SK-N-SH (cell line): ENCODE data around the gene CISD2. TPM values are rescaled to one million over a fixed set of nuclear protein-coding genes. Genes with fewer than 3 reads are reported as not detected.
"Not testable (repeated sequence)": the region's sequence is repeated elsewhere in the genome, so short reads cannot be mapped to it uniquely, and the experiment has no call there.

Experiments used
- CTCF ChIA-PET: fragments of 300-600, 350-600 bp; formaldehyde crosslinking; extraction: SDS; loops from one replicate; lab custom pipeline; 2021; lab: Yijun Ruan, JAX
- POLR2A ChIA-PET: fragments of 350-600 bp; sonication (Branson Sonifier 250); formaldehyde crosslinking; extraction: SDS; loops from one replicate; lab custom pipeline; 2020; ENCODE audit warnings: antibody characterized with exemption, inconsistent platforms; lab: Yijun Ruan, JAX
- DNase-seq: peaks from one replicate; pipeline ENCODE4 v3.0.0; 2012
- H2AFZ ChIP-seq: fragments of 200-600 bp; sonication (generic); 2 replicates; pipeline ENCODE4 v1.8.1; 2016; ENCODE audit warnings: antibody characterized with exemption, mild to moderate bottlenecking, low read depth
- H3F3A ChIP-seq: fragments of 200-600 bp; sonication (generic); replicated peaks from 2 replicates; pipeline ENCODE3; 2016; ENCODE audit warnings: antibody characterized with exemption, mild to moderate bottlenecking; ENCODE audit not compliant: insufficient read depth
- H3K27ac ChIP-seq, 2 experiments: fragments of 200-500 bp in 1 of 2; fragments of 200-600 bp in 1 of 2; sonication (Bioruptor generic) in 1 of 2; sonication (generic), shearing (Covaris generic) in 1 of 2; 2 replicates each; pipeline versions ENCODE4 v1.5.1 to v1.6.1; 2014 to 2016; ENCODE audit warnings: low read depth in 2 of 2, inconsistent platforms in 1 of 2, low read length in 1 of 2, mild to moderate bottlenecking in 1 of 2, mixed read lengths in 1 of 2
- H3K27me3 ChIP-seq: fragments of 200-600 bp; sonication (generic), shearing (Covaris generic); 2 replicates; pipeline ENCODE4 v1.6.1; 2016; ENCODE audit warnings: mixed run types; ENCODE audit not compliant: insufficient read depth
- H3K36me3 ChIP-seq, 2 experiments: fragments of 200-500 bp in 1 of 2; fragments of 200-600 bp in 1 of 2; sonication (Bioruptor generic) in 1 of 2; sonication (generic) in 1 of 2; replicated peaks in 1 of 2; 2 replicates each; pipeline versions ENCODE3 to v1.5.1; 2014 to 2016; ENCODE audit warnings: low read length in 1 of 2, mild to moderate bottlenecking in 1 of 2; ENCODE audit not compliant: insufficient read depth in 2 of 2, control insufficient read depth in 1 of 2
- H3K4me1 ChIP-seq, 2 experiments: fragments of 200-500 bp in 1 of 2; fragments of 200-600 bp in 1 of 2; sonication (Bioruptor generic) in 1 of 2; sonication (generic), shearing (Covaris generic) in 1 of 2; 2 replicates each; pipeline versions ENCODE4 v1.5.1 to v1.6.1; 2014 to 2016; ENCODE audit warnings: low read depth in 1 of 2, low read length in 1 of 2, mixed run types in 1 of 2; ENCODE audit not compliant: insufficient read depth in 2 of 2, control insufficient read depth in 1 of 2
- H3K4me2 ChIP-seq: fragments of 200-600 bp; sonication (generic), shearing (Covaris generic); 2 replicates; pipeline ENCODE4 v1.6.1; 2017; ENCODE audit warnings: mixed run types
- H3K4me3 ChIP-seq, 2 experiments: fragments of 200-500 bp in 1 of 2; fragments of 200-600 bp in 1 of 2; sonication (Bioruptor generic) in 1 of 2; sonication (generic), shearing (Covaris generic) in 1 of 2; 2 replicates each; pipeline versions ENCODE4 v1.5.1 to v1.8.1; 2014 to 2016; ENCODE audit warnings: low read depth in 2 of 2, inconsistent platforms in 1 of 2, low read length in 1 of 2, mild to moderate bottlenecking in 1 of 2, mixed read lengths in 1 of 2, moderate library complexity in 1 of 2
- H3K79me2 ChIP-seq: fragments of 200-600 bp; sonication (generic); 2 replicates; pipeline ENCODE4 v1.8.1; 2017; ENCODE audit warnings: mild to moderate bottlenecking; ENCODE audit not compliant: insufficient read depth
- H3K9ac ChIP-seq: fragments of 200-600 bp; sonication (generic); 2 replicates; pipeline ENCODE4 v1.6.1; 2017; ENCODE audit warnings: mixed run types
- H3K9me2 ChIP-seq: fragments of 200-600 bp; sonication (generic); 2 replicates; pipeline ENCODE4 v1.6.1; 2017; ENCODE audit warnings: mixed run types
- H3K9me3 ChIP-seq: fragments of 200-600 bp; sonication (generic); 2 replicates; pipeline ENCODE4 v1.6.1; 2017; ENCODE audit warnings: mixed run types, mild to moderate bottlenecking, moderate library complexity
- H4K20me1 ChIP-seq: fragments of 200-600 bp; sonication (generic); 2 replicates; pipeline ENCODE4 v1.6.1; 2017; ENCODE audit warnings: mild to moderate bottlenecking, mixed run types; ENCODE audit not compliant: insufficient read depth
- REST ChIP-seq: IDR thresholded peaks from 2 replicates; pipeline ENCODE4 v1.6.1; 2012; ENCODE audit warnings: mild to moderate bottlenecking, low read depth, low read length, moderate library complexity
- USF1 ChIP-seq: IDR thresholded peaks from 2 replicates; pipeline ENCODE4 v1.4.0; 2012; ENCODE audit warnings: low read depth, borderline replicate concordance
- USF2 ChIP-seq: fragments of 150-350 bp; IDR thresholded peaks from 2 replicates; pipeline ENCODE4 v1.6.1; 2017; ENCODE audit warnings: antibody characterized with exemption, low read length, low read depth, borderline replicate concordance
- WGBS: methylation state at CpG from one replicate; pipeline ENCODE4 v1.1.6; 2017; ENCODE audit warnings: low lambda C conversion rate; 5-methylcytosine and 5-hydroxymethylcytosine counted together
- polyA plus RNA-seq, 3 experiments: library from polyadenylated mRNA; depleted of rRNA; stranded (reverse); fragments of >200 nt; gene quantifications; 2 replicates each; pipeline ENCODE4 v1.2.3, GENCODE V29; 2012

The CISD2 gene
- polyA plus RNA-seq, 1 of the 3 experiments (the other 2 are of a cell fraction) = 21.4 TPM

GRCh38 chr4:102862747-102863146, 6.0 kb upstream of the CISD2 start:
- no peaks in the 10 kb centered on the region for H3F3A ChIP-seq
- no peak overlapping the region for H3K4me2 ChIP-seq
- peaks cover 2 to 7% of the 10 kb centered on the region in 2 experiments for H3K36me3 ChIP-seq
- H3K4me1 ChIP-seq = peaks cover 2 to 9% of the 10 kb centered on the region in 2 experiments; a peak in 3 of 4 replicates
- H3K27ac ChIP-seq = no peak overlapping the region
- no peak overlapping the region for H3K9ac ChIP-seq
- no peaks in the 10 kb centered on the region for H3K9me2 ChIP-seq
- no peak overlapping the region for H3K4me3 ChIP-seq
- no peak for DNase-seq
- 95% methylated on average over 1 of the region's 1 CpG for WGBS
- H3K9me3 ChIP-seq = peaks cover 2% of the 10 kb centered on the region; the same call in 1 of the 2 replicates
- H3K27me3 ChIP-seq = no peaks in the 10 kb centered on the region
- no peak for TF ChIP-seq USF2
- TF ChIP-seq REST = no peak
- TF ChIP-seq USF1 = no peak
- ChIA-PET POLR2A (no interaction called here), CTCF (no interaction called here)
- H3K79me2 ChIP-seq = peaks cover 43% of the 10 kb centered on the region
- no peak overlapping the region for H2AFZ ChIP-seq
- no peaks in the 10 kb centered on the region for H4K20me1 ChIP-seq

- H4K20me1 ChIP-seq, DNase-seq, H3K9me2 ChIP-seq, H3K4me1 ChIP-seq, CTCF ChIA-PET, H3K36me3 ChIP-seq, POLR2A ChIA-PET, H3K27ac ChIP-seq, H3K27me3 ChIP-seq, H3K9ac ChIP-seq, H2AFZ ChIP-seq, H3K9me3 ChIP-seq, H3F3A ChIP-seq, H3K4me3 ChIP-seq, H3K4me2 ChIP-seq: not testable (repeated sequence)
- WGBS = 100% methylated on average over 5 of the region's 5 CpGs
- peaks cover 58% of the 10 kb centered on the region for H3K79me2 ChIP-seq
These were observed 3.5 kb upstream of the CISD2 start for GRCh38 chr4:102865327-102865726.
